ENCODE data around the gene REPS2. TPM values are rescaled to one million over a fixed set of nuclear protein-coding genes. Genes with fewer than 3 reads are reported as not detected.

REPS2 gene
- total and polyA plus RNA-seq, 4 experiments from 2014 or later: 0.09 to 1.4 (median 0.61) TPM

DNA sequence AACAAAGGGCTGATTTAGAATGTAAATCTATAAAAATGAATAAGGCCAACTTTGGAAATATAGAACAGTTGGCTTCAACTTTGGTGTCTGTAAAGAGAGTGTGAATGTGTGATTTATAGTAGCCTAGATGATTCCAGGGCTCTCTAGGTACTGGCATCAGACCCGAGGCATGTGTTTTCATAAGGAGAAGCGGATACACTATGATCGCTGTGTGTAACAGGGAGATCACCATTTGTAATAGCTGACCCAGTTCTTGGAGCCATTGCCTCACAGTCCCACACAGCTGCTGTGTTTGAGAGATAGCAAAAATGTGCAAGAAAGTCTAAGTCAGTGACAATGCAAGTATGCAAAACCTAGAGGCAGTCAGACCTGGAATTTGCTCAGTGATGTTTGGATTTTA is 135.1 kb downstream of the REPS2 start:
- Mint-ChIP-seq H3K27ac (no peak overlapping the region), H3K36me3 (no peaks in the 10 kb centered on the region), H3K9me3 (no peaks in the 10 kb centered on the region), H3K4me3 (no peak overlapping the region), H3K4me1 (no peaks in the 10 kb centered on the region), H3K27me3 (peaks cover 0 to 1% of the 10 kb centered on the region in 2 donors)
- H3K4me3 ChIP-seq (ENCODE audit: low read length in 2 of 2): no peak overlapping the region
- no peaks in the 10 kb centered on the region for H3K4me1 ChIP-seq (ENCODE audit: insufficient read depth, low read length)
- no peaks in the 10 kb centered on the region for H3K9me3 ChIP-seq (ENCODE audit: control insufficient read depth in 1 of 2, low read length in 2 of 2)
- H3K27ac ChIP-seq (ENCODE audit: low read depth, low read length): no peak overlapping the region
- no peaks in the 10 kb centered on the region for H3K27me3 ChIP-seq (ENCODE audit: insufficient read depth, low read length)
- intact Hi-C loops (cut with micrococcal nuclease): no loop called here
- ChIA-PET CTCF (ENCODE audit: partially characterized antibody) (no interaction called here), POLR2A (ENCODE audit: partially characterized antibody) (no interaction called here)
- H3K36me3 ChIP-seq (ENCODE audit: insufficient read depth, low read length): no peaks in the 10 kb centered on the region
- DNase-seq: no peak

DNA sequence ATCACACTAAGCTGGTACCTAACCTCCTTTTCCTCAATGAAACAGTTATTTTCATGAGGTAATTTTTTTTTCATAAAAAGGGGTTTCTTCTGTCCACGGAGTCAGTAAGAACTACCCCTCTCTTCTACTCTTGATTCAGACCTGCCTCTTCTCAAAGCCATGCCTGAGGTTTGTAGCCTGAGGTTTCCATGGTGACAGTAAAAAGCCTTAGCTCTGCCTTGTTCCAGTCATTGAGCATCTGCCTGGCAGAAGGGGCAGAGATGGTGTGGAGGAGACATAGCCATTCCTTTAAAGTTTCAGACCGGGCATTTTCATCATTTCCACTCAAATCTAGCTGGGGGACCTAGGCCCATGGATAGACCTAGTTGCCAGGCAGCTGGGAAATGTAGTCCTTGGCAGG is 135.5 kb downstream of the REPS2 start:
- H3K36me3 ChIP-seq (ENCODE audit: insufficient read depth, low read length): no peaks in the 10 kb centered on the region
- H3K27ac ChIP-seq (ENCODE audit: low read depth, low read length): no peak overlapping the region
- ChIA-PET POLR2A (ENCODE audit: partially characterized antibody) (no interaction called here), CTCF (ENCODE audit: partially characterized antibody) (interaction anchor here (0.6 kb wide), 1 partner anchor 28 kb away, joined by 3 read pairs; no protein-coding TSS in a partner anchor)
- no peak for DNase-seq
- Mint-ChIP-seq H3K4me3 (no peak overlapping the region), H3K4me1 (no peaks in the 10 kb centered on the region), H3K27ac (no peak overlapping the region), H3K9me3 (no peaks in the 10 kb centered on the region), H3K36me3 (no peaks in the 10 kb centered on the region), H3K27me3 (peaks cover 0 to 1% of the 10 kb centered on the region in 2 donors)
- no peaks in the 10 kb centered on the region for H3K9me3 ChIP-seq (ENCODE audit: control insufficient read depth in 1 of 2, low read length in 2 of 2)
- no peak overlapping the region for H3K4me3 ChIP-seq (ENCODE audit: low read length in 2 of 2)
- intact Hi-C loops (cut with micrococcal nuclease): no loop called here
- H3K4me1 ChIP-seq (ENCODE audit: insufficient read depth, low read length): no peaks in the 10 kb centered on the region
- no peaks in the 10 kb centered on the region for H3K27me3 ChIP-seq (ENCODE audit: insufficient read depth, low read length)

DNA sequence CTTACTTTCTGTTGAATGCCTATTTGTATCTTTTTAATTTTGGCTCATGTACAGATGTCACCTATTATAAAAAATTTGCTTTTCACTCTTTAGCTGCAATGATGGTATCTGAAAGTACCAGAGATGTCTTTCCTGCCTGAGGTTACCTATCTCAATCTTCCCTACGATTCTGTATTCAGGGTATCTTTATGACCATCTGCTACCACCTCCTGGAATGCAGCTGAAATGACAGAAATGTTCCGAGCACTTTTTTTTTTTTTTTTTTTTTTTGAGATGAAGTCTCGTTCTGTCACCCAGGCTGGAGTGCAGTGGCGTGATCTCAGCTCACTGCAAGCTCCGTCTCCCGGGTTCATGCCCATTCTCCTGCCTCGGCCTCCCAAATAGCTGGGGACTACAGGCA is 136.4 kb downstream of the REPS2 start:
- Histone ChIP-seq H3K4me3 (ENCODE audit: low read length in 2 of 2) (no peak overlapping the region), H3K4me1 (ENCODE audit: insufficient read depth, low read length) (no peaks in the 10 kb centered on the region), H3K36me3 (ENCODE audit: insufficient read depth, low read length) (no peaks in the 10 kb centered on the region), H3K9me3 (ENCODE audit: control insufficient read depth in 1 of 2, low read length in 2 of 2) (no peaks in the 10 kb centered on the region), H3K27ac (ENCODE audit: low read depth, low read length) (no peak overlapping the region), H3K27me3 (ENCODE audit: insufficient read depth, low read length) (no peaks in the 10 kb centered on the region)
- no peak overlapping the region for H3K27ac Mint-ChIP-seq
- H3K9me3 Mint-ChIP-seq: peaks cover 0 to 2% (median 0%) of the 10 kb centered on the region in 8 donors
- H3K4me3 Mint-ChIP-seq: no peak overlapping the region
- POLR2A ChIA-PET (ENCODE audit: partially characterized antibody): no interaction called here
- CTCF ChIA-PET (ENCODE audit: partially characterized antibody): no interaction called here
- H3K36me3 Mint-ChIP-seq: no peaks in the 10 kb centered on the region
- no peak for DNase-seq
- peaks cover 0 to 1% of the 10 kb centered on the region in 2 donors for H3K27me3 Mint-ChIP-seq
- H3K4me1 Mint-ChIP-seq: no peaks in the 10 kb centered on the region
- intact Hi-C loops (cut with micrococcal nuclease): no loop called here

DNA sequence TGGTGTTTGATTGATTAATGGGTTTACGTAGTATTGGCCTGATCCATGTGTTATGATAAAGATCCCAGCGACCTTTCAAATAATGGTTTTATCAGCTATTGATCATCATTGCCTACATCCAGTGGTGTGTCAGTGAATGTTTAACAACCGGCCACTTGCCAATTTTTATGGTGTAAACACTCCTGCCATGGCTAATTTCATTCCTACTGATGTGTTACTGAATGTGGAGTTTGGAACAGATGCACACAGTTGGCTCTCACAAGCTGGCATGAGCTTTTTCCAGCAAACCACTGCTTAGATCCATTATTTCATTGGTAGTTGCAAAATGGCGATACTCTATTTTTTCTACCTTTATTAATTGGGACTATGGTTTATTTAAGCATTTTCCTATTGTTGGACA is 139.9 kb downstream of the REPS2 start:
- POLR2A ChIA-PET (ENCODE audit: partially characterized antibody): no interaction called here
- H3K9me3 Mint-ChIP-seq: peaks cover 0 to 2% (median 0%) of the 10 kb centered on the region in 8 donors
- H3K4me1 Mint-ChIP-seq: no peaks in the 10 kb centered on the region
- Histone ChIP-seq H3K36me3 (ENCODE audit: insufficient read depth, low read length) (no peaks in the 10 kb centered on the region), H3K27ac (ENCODE audit: low read depth, low read length) (no peak overlapping the region), H3K27me3 (ENCODE audit: insufficient read depth, low read length) (no peaks in the 10 kb centered on the region), H3K9me3 (ENCODE audit: control insufficient read depth in 1 of 2, low read length in 2 of 2) (no peaks in the 10 kb centered on the region), H3K4me3 (ENCODE audit: low read length in 2 of 2) (no peak overlapping the region), H3K4me1 (ENCODE audit: insufficient read depth, low read length) (no peaks in the 10 kb centered on the region)
- no peak for DNase-seq
- CTCF ChIA-PET (ENCODE audit: partially characterized antibody): no interaction called here
- no peak overlapping the region for H3K4me3 Mint-ChIP-seq
- intact Hi-C loops (cut with micrococcal nuclease): no loop called here
- peaks cover 1 to 4% of the 10 kb centered on the region in 2 donors for H3K27me3 Mint-ChIP-seq
- no peaks in the 10 kb centered on the region for H3K36me3 Mint-ChIP-seq
- no peak overlapping the region for H3K27ac Mint-ChIP-seq

DNA sequence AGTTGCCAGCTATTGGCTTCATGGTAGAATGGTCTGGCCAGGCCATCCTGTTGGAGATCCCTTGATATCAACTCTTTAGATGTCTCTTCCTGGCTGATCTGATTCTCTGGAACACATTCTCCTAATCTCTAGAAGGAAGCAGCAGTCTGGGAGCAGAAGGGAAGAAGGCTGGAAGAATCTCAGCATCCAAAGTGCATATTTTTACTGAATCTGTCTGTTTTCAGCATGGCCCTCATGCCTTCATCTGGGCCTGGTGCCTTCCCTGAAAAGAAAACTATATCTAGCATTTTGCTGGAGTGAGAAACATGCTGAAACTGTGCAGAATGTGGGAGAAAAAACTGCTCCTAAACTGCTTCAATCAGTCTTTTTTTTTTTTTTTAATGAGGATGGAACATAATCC is 148.7 kb downstream of the REPS2 start:
- Histone ChIP-seq H3K36me3 (ENCODE audit: insufficient read depth, low read length) (no peaks in the 10 kb centered on the region), H3K9me3 (ENCODE audit: control insufficient read depth in 1 of 2, low read length in 2 of 2) (no peaks in the 10 kb centered on the region), H3K4me3 (ENCODE audit: low read length in 2 of 2) (no peak overlapping the region), H3K27me3 (ENCODE audit: insufficient read depth, low read length) (no peaks in the 10 kb centered on the region), H3K27ac (ENCODE audit: low read depth, low read length) (no peak overlapping the region), H3K4me1 (ENCODE audit: insufficient read depth, low read length) (no peaks in the 10 kb centered on the region)
- no peaks in the 10 kb centered on the region for H3K4me1 Mint-ChIP-seq
- intact Hi-C loops (cut with micrococcal nuclease): no loop called here
- peaks cover 0 to 2% (median 0%) of the 10 kb centered on the region in 8 donors for H3K9me3 Mint-ChIP-seq
- H3K4me3 Mint-ChIP-seq: no peak overlapping the region
- ChIA-PET CTCF (ENCODE audit: partially characterized antibody) (no interaction called here), POLR2A (ENCODE audit: partially characterized antibody) (no interaction called here)
- DNase-seq: no peak
- no peaks in the 10 kb centered on the region for H3K36me3 Mint-ChIP-seq
- H3K27ac Mint-ChIP-seq: no peak overlapping the region
- H3K27me3 Mint-ChIP-seq: peaks cover 0 to 2% of the 10 kb centered on the region in 2 donors

DNA sequence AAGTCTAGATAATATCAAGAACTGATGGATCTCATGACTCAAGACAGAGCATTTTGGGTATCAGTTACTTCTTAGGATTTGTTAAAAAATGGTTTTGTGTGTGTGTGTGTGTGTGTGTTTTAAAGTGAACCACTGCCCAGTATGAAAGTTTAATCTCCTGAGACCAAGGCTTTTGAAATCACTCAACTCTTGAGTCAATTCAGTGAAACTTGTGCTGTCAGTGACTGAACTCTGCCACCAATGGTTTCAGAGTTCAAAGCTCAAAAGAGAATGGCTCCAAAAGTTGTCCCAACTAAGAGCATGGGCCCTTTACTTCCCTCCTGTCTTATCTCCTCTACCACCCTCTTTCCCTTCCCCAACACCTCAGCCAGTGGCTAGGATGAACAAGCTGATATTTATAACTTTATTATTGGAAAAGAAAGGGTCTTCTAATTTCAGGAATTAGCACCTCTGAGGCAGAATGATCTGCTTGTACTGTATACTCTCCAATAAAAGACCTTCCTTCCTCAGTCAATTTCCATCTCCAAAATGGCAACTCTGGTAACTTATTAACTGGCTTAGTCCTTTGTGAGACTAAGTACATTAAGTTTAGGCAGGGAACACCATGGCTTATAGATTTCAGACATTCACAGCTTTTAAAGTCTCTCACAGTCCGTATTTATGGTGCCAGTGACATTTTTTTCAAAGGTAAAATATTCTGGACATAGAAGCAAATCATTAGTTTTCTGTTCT is 152.2 kb downstream of the REPS2 start:
- H3K9me3 Mint-ChIP-seq: peaks cover 0 to 2% (median 0%) of the 10 kb centered on the region in 8 donors
- Histone ChIP-seq H3K4me3 (ENCODE audit: low read length in 2 of 2) (no peak overlapping the region), H3K36me3 (ENCODE audit: insufficient read depth, low read length) (no peaks in the 10 kb centered on the region), H3K9me3 (ENCODE audit: control insufficient read depth in 1 of 2, low read length in 2 of 2) (no peaks in the 10 kb centered on the region), H3K4me1 (ENCODE audit: insufficient read depth, low read length) (no peaks in the 10 kb centered on the region), H3K27me3 (ENCODE audit: insufficient read depth, low read length) (no peaks in the 10 kb centered on the region), H3K27ac (ENCODE audit: low read depth, low read length) (no peak overlapping the region)
- H3K36me3 Mint-ChIP-seq: no peaks in the 10 kb centered on the region
- H3K27me3 Mint-ChIP-seq: peaks cover 0 to 1% of the 10 kb centered on the region in 2 donors
- ChIA-PET POLR2A (ENCODE audit: partially characterized antibody) (no interaction called here), CTCF (ENCODE audit: partially characterized antibody) (no interaction called here)
- intact Hi-C loops (cut with micrococcal nuclease): no loop called here
- no peaks in the 10 kb centered on the region for H3K4me1 Mint-ChIP-seq
- H3K27ac Mint-ChIP-seq: no peak overlapping the region
- H3K4me3 Mint-ChIP-seq: no peak overlapping the region
- DNase-seq: no peak

DNA sequence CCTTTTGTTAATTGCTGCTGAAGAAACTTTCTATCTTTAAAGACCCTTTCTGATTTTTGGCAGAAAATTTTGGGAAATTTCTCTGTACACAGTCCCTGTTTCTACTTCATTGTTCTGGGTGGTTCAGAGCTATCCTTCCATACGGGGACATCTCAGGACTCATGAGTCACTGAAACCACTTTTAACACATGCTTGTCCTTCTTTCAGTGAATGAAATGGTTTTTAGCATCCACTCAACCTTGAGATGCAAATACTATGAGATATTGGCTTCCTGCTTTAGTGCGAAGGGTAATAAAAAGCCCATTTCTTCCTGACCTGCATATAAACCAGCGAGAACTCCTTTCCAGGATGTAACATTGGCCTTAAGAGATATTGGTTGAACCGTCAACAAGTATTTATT is 158.0 kb downstream of the REPS2 start:
- intact Hi-C loops (cut with micrococcal nuclease): no loop called here
- no peaks in the 10 kb centered on the region for H3K36me3 Mint-ChIP-seq
- H3K9me3 Mint-ChIP-seq: peaks cover 0 to 2% (median 0%) of the 10 kb centered on the region in 8 donors
- Histone ChIP-seq H3K27ac (ENCODE audit: low read depth, low read length) (no peak overlapping the region), H3K36me3 (ENCODE audit: insufficient read depth, low read length) (no peaks in the 10 kb centered on the region), H3K27me3 (ENCODE audit: insufficient read depth, low read length) (no peaks in the 10 kb centered on the region), H3K9me3 (ENCODE audit: control insufficient read depth in 1 of 2, low read length in 2 of 2) (no peaks in the 10 kb centered on the region), H3K4me3 (ENCODE audit: low read length in 2 of 2) (no peak overlapping the region), H3K4me1 (ENCODE audit: insufficient read depth, low read length) (no peaks in the 10 kb centered on the region)
- H3K27me3 Mint-ChIP-seq: no peaks in the 10 kb centered on the region
- H3K27ac Mint-ChIP-seq: no peak overlapping the region
- POLR2A ChIA-PET (ENCODE audit: partially characterized antibody): no interaction called here
- no peaks in the 10 kb centered on the region for H3K4me1 Mint-ChIP-seq
- no peak for DNase-seq
- CTCF ChIA-PET (ENCODE audit: partially characterized antibody): no interaction called here
- no peak overlapping the region for H3K4me3 Mint-ChIP-seq
